Keratinocyte (primary cell): ENCODE data around the gene RAB4B. TPM values are rescaled to one million over a fixed set of nuclear protein-coding genes. Genes with fewer than 3 reads are reported as not detected.

Experiments
- DNase-seq: peaks from one replicate; pipeline ENCODE4 v3.0.0-alpha.2; 2011; ENCODE audit warnings: low read depth, missing footprints, low spot score
- FAIRE-seq: peaks from 2 replicates; lab custom pipeline; 2011; peaks lifted over from hg19 to GRCh38; lab: Jason Lieb, UNC
- H2AFZ ChIP-seq: 2 replicates; pipeline ENCODE4 v1.6.0; 2012; ENCODE audit warnings: low read length, control low read depth, inconsistent platforms; ENCODE audit not compliant: control insufficient read depth
- H3K27ac ChIP-seq: 2 replicates; pipeline ENCODE4 v1.5.1; 2011; ENCODE audit warnings: low read length; ENCODE audit not compliant: control insufficient read depth, insufficient read depth
- H3K27me3 ChIP-seq: 3 replicates; pipeline ENCODE4 v1.6.0; 2011; ENCODE audit warnings: low read length; ENCODE audit not compliant: control insufficient read depth, insufficient read depth; ENCODE audit errors: extremely low read depth
- H3K36me3 ChIP-seq, 2 experiments: 2 replicates in 1 of 2; 3 replicates in 1 of 2; pipeline ENCODE4 v1.5.1; 2011; ENCODE audit warnings: low read length in 2 of 2, mild to moderate bottlenecking in 1 of 2; ENCODE audit not compliant: control insufficient read depth in 2 of 2, insufficient read depth in 2 of 2; ENCODE audit errors: extremely low read depth in 1 of 2
- H3K4me1 ChIP-seq: 3 replicates; pipeline ENCODE4 v1.5.1; 2011; ENCODE audit warnings: low read length; ENCODE audit not compliant: control insufficient read depth, insufficient read depth; ENCODE audit errors: extremely low read depth
- H3K4me2 ChIP-seq: 3 replicates; pipeline ENCODE4 v1.6.0; 2011; ENCODE audit warnings: low read depth, low read length; ENCODE audit not compliant: control insufficient read depth, insufficient read depth; ENCODE audit errors: extremely low read depth
- H3K4me3 ChIP-seq, 3 experiments: fragments of 200-600 bp in 1 of 3; sonication (generic) in 1 of 3; 2 replicates in 2 of 3; 3 replicates in 1 of 3; pipeline ENCODE4 v1.5.1; 2011 to 2016; ENCODE audit warnings: low read length in 3 of 3, mild to moderate bottlenecking in 3 of 3, control low read depth in 2 of 3, inconsistent platforms in 1 of 3, low read depth in 1 of 3, mixed read lengths in 1 of 3, mixed run types in 1 of 3, moderate library complexity in 1 of 3; ENCODE audit not compliant: control insufficient read depth in 2 of 3, insufficient read depth in 2 of 3; ENCODE audit errors: extremely low read depth in 1 of 3
- H3K79me2 ChIP-seq: 2 replicates; pipeline ENCODE4 v1.6.0; 2012; ENCODE audit warnings: low read length; ENCODE audit not compliant: control insufficient read depth, insufficient read depth
- H3K9ac ChIP-seq: 3 replicates; pipeline ENCODE4 v1.6.0; 2011; ENCODE audit warnings: low read length; ENCODE audit not compliant: control insufficient read depth, insufficient read depth; ENCODE audit errors: extremely low read depth
- H3K9me1 ChIP-seq: 3 replicates; pipeline ENCODE4 v1.6.0; 2011; ENCODE audit warnings: low read length; ENCODE audit not compliant: control insufficient read depth, insufficient read depth; ENCODE audit errors: extremely low read depth
- H3K9me3 ChIP-seq: 2 replicates; pipeline ENCODE4 v1.5.1; 2012; ENCODE audit warnings: low read depth, low read length; ENCODE audit not compliant: control insufficient read depth
- H4K20me1 ChIP-seq: 3 replicates; pipeline ENCODE4 v1.6.0; 2011; ENCODE audit warnings: low read length; ENCODE audit not compliant: control insufficient read depth, insufficient read depth; ENCODE audit errors: extremely low read depth
- EZH2 ChIP-seq: IDR thresholded peaks from one replicate; pipeline ENCODE4 v1.6.1; 2012; ENCODE audit warnings: inconsistent platforms, mild to moderate bottlenecking, low read length, moderate library complexity
- dilution Hi-C: fragments of 300-500 bp; cut with MboI; formaldehyde crosslinking; loops from one replicate; pipeline ENCODE4 v1.7.0; 2020; ENCODE audit warnings: low sequenced_read_pairs; ENCODE audit not compliant: extremely low pct_ligation_motif_present
- polyA plus RNA-seq, 5 experiments: library from polyadenylated mRNA; depleted of rRNA in 3 of 5; stranded (reverse) in 3 of 5; stranded (forward) in 1 of 5; unstranded in 1 of 5; fragments of >200 nt; gene quantifications; 1 replicate in 1 of 5; 2 replicates in 3 of 5; 3 replicates in 1 of 5; pipeline versions ENCODE4 v1.2.1 to v1.2.3, GENCODE V29; 2011 to 2012; ENCODE audit warnings: missing spikeins in 2 of 5, low read depth in 1 of 5, low replicate concordance in 1 of 5
- TF ChIP-seq, protein P1 (sequence below), 3 experiments: IDR thresholded peaks in 1 of 3; conservative IDR thresholded peaks in 1 of 3; optimal IDR thresholded peaks in 1 of 3; 2 replicates in 2 of 3; 3 replicates in 1 of 3; pipeline versions ENCODE3 to v1.5.1; 2011; ENCODE audit warnings: low read length in 3 of 3, mild to moderate bottlenecking in 3 of 3, moderate library complexity in 2 of 3, control low read depth in 1 of 3, inconsistent platforms in 1 of 3; ENCODE audit not compliant: insufficient read depth in 2 of 3; ENCODE audit errors: extremely low read depth in 1 of 3

Gene RAB4B
- polyA plus RNA-seq, 1 donor (not counting 4 experiments of a cell fraction or from before 2014, with no cell fraction given): 15.0 TPM

DNA sequence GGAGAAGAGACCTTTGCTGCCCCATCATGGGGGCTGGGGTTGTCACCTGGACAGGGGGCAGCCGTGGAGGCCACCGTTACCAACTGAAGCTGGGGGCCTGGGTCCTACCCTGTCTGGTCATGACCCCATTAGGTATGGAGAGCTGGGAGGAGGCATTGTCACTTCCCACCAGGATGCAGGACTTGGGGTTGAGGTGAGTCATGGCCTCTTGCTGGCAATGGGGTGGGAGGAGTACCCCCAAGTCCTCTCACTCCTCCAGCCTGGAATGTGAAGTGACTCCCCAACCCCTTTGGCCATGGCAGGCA lies 29.9 kb downstream of the RAB4B start:
- Histone ChIP-seq H3K79me2 (peaks cover 39% of the 10 kb centered on the region), H3K4me1 (peaks cover 44% of the 10 kb centered on the region), H4K20me1 (peaks cover 30% of the 10 kb centered on the region), H2AFZ (no peak overlapping the region), H3K9me1 (no peaks in the 10 kb centered on the region), H3K27me3 (no peaks in the 10 kb centered on the region), H3K4me3 (no peak overlapping the region), H3K9ac (no peak overlapping the region), H3K4me2 (no peak overlapping the region), H3K36me3 (peaks cover 30 to 31% of the 10 kb centered on the region in 2 experiments), H3K27ac (no peak overlapping the region), H3K9me3 (no peaks in the 10 kb centered on the region)
- dilution Hi-C loops: no loop called here
- FAIRE-seq: no peak
- no peak for DNase-seq
- no peak for TF ChIP-seq EZH2
- TF ChIP-seq, protein P1, sequence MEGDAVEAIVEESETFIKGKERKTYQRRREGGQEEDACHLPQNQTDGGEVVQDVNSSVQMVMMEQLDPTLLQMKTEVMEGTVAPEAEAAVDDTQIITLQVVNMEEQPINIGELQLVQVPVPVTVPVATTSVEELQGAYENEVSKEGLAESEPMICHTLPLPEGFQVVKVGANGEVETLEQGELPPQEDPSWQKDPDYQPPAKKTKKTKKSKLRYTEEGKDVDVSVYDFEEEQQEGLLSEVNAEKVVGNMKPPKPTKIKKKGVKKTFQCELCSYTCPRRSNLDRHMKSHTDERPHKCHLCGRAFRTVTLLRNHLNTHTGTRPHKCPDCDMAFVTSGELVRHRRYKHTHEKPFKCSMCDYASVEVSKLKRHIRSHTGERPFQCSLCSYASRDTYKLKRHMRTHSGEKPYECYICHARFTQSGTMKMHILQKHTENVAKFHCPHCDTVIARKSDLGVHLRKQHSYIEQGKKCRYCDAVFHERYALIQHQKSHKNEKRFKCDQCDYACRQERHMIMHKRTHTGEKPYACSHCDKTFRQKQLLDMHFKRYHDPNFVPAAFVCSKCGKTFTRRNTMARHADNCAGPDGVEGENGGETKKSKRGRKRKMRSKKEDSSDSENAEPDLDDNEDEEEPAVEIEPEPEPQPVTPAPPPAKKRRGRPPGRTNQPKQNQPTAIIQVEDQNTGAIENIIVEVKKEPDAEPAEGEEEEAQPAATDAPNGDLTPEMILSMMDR (optimal IDR thresholded peaks at IDR 0.05 in 1 of 3, IDR thresholded peaks at IDR 0.05 in 1 of 3, conservative IDR thresholded peaks at IDR 0.05 in 1 of 3; ENCODE audit: extremely low read depth in 1 of 3, insufficient read depth in 2 of 3, low read length in 3 of 3): no peak

DNA sequence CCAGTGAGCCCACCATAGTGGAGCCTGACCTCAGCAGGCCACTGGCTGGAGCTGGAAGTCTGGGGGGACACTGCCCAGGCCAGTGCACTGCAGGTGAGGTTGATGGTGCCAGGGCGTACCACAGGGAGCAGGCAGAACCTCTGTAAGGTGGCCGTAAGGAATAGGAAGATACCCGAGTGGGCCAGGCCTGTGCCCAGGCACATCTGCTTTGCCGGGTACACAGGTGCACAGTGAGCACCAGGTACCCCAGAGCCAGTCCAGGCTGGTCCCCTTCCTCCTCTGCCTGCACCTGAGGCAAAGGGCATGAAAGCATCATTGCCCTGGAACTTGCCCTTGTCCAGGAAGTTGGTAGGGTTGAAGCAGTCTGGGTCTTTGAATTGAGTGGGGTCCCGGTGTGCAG lies 30.4 kb downstream of the RAB4B start:
- H3K36me3 ChIP-seq: peaks cover 26 to 29% of the 10 kb centered on the region in 2 experiments
- no peak overlapping the region for H2AFZ ChIP-seq
- peaks cover 41% of the 10 kb centered on the region for H3K4me1 ChIP-seq
- TF ChIP-seq, protein P1 (optimal IDR thresholded peaks at IDR 0.05 in 1 of 3, IDR thresholded peaks at IDR 0.05 in 1 of 3, conservative IDR thresholded peaks at IDR 0.05 in 1 of 3; ENCODE audit: extremely low read depth in 1 of 3, insufficient read depth in 2 of 3, low read length in 3 of 3): no peak
- TF ChIP-seq EZH2: no peak
- peaks cover 34% of the 10 kb centered on the region for H3K79me2 ChIP-seq
- H3K27ac ChIP-seq: no peak overlapping the region
- no peak for DNase-seq
- H3K27me3 ChIP-seq: no peaks in the 10 kb centered on the region
- no peak overlapping the region for H3K9ac ChIP-seq
- no peaks in the 10 kb centered on the region for H3K9me3 ChIP-seq
- dilution Hi-C loops: no loop called here
- no peak overlapping the region for H3K4me2 ChIP-seq
- no peak for FAIRE-seq
- no peak overlapping the region for H3K4me3 ChIP-seq
- peaks cover 25% of the 10 kb centered on the region for H4K20me1 ChIP-seq
- H3K9me1 ChIP-seq: no peaks in the 10 kb centered on the region
